ENCODE results near the gene SPINT2.
A peak's percentile ranks its signal among the peaks of the same experiment; 100 is the strongest.
"Not testable (repeated sequence)": the region's sequence is repeated elsewhere in the genome, so short reads cannot be mapped to it uniquely, and the experiment has no call there.

SPINT2 gene

DNA sequence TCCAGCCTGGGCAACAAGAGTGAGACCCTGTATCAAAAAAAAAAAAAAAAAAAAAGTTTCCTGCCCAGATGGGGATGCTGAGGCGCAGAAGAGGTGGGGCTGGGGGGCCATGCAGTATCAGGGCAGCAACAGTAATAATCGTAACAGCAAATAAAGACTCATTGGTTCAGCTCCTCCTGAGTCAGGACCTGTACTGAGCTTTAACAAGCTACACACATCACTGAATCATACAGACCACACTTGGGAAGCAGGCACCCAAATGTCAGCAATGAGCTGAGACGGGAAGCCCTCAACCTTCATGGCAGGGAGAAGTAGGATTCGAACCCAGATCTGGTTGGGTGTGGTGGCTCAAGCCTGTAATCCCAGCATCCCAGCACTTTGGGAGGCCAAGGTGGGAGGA lies 29.8 kb upstream of the SPINT2 start:
- DNase-seq, result no peak

- DNase-seq, result no peak
Observed at GRCh38 chr19:38239816-38240215, 24.6 kb upstream of the SPINT2 start.

GRCh38 chr19:38243279-38243673 lies 21.1 kb upstream of the SPINT2 start:
- DNase-seq, result no peak

- DNase-seq, result no peak
Observed at GRCh38 chr19:38245826-38246498, 18.4 kb upstream of the SPINT2 start.

GRCh38 chr19:38247126-38247525 lies 17.2 kb upstream of the SPINT2 start:
- DNase-seq, result no peak

DNA sequence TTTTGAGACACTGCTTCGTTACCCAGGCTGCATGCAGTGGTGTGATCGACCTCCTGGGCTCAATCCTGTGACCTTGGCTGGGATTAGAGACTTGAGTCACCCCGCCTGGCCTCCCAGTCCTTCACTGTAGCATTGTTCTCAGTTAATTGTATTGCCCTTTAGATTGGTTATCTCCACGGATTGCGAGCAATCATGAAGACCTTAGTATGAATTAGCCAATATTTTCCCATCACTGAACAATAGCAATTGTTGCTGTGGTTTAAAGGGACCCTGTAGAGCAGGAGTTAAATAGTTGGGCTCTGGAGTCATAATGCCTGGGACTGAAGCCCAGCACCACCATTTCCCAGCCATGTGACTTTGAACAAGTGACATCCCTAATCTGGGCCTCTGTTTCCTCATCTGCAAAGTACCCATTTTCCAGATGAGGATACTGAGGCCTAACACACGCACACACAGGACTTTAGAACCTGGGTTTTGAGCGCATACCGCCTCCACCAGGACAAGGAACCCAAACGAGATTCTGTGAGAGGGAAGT lies 16.6 kb upstream of the SPINT2 start:
- peak in 17 of 58 donors; percentile 9 to 76 (median 46) for DNase-seq

- no peak for DNase-seq
Observed at GRCh38 chr19:38248421-38248820, 16.0 kb upstream of the SPINT2 start.

DNA sequence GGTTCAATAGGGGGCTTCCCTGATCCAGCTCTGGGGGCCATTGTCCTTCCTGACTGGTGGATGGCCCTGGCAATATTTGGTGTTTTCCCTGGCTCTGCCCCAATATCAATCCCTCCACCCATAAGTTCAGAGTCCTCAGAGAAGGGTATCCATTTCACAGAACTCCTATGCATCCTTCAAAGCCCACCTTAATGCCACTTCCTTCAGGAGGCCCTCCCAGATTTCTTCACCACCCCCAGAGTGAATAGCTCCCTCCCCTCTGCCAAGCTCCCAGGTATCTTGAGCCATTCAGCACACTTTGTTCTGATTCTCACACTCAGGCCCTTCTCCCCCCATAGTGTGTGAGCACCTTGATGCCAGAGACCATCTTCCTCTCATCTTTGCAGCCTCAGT lies 13.9 kb upstream of the SPINT2 start:
- DNase-seq, result no peak

- DNase-seq, result peak in 49 of 58 donors; percentile 7 to 93 (median 66)
Observed at GRCh38 chr19:38250821-38251563, 13.4 kb upstream of the SPINT2 start.

- peak in 9 of 58 donors; percentile 21 to 68 (median 38) for DNase-seq
Observed at GRCh38 chr19:38251564-38252051, 12.8 kb upstream of the SPINT2 start.

DNA sequence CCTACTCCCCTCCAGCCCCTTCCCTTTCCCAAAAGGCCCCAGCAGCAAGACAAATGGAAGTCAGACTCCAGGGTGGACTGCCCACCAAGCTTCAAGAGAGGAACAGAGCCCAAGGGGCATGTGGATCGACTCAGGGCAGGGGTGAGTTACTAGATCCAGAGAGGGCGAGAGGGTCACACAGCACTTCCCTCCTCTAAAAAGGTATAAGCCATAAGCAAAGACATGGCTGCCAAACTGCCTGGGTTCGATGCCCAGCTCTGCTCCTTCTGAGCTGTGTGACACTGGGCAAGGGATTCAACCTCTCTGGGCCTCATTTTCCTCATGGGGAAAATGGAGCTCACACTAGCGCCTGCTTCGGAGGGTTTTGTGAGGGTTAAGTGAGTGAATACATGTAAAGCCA lies 12.0 kb upstream of the SPINT2 start:
- DNase-seq, result no peak

GRCh38 chr19:38252941-38253691 lies 11.3 kb upstream of the SPINT2 start:
- peak in 54 of 58 donors; percentile 24 to 97 (median 81) for DNase-seq

- peak in 3 of 58 donors; percentile 41 to 55 (median 48) for DNase-seq
Observed at GRCh38 chr19:38253788-38254187, 10.6 kb upstream of the SPINT2 start.

- peak in 17 of 58 donors; percentile 11 to 61 (median 32) for DNase-seq
Observed at GRCh38 chr19:38255383-38256014, 8.9 kb upstream of the SPINT2 start.

DNA sequence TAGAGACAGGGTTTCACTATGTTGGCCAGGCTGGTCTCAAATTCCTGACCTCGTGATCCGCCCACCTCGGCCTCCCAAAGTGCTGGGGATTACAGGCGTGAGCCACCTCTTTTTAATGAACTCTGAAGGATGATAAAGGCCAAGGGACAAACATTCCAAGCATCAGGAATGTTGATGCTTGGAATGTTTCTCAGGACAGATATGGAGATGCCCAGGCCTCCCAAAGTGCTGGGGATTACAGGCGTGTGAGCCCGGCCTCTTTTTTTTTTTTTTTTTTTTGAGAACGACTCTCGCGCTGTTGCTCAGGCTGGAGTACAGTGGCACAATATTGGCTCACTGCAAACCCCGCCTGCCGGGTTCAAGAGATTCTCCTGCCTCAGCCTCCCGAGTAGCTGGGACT lies 2.4 kb upstream of the SPINT2 start:
- not testable (repeated sequence) for DNase-seq

DNA sequence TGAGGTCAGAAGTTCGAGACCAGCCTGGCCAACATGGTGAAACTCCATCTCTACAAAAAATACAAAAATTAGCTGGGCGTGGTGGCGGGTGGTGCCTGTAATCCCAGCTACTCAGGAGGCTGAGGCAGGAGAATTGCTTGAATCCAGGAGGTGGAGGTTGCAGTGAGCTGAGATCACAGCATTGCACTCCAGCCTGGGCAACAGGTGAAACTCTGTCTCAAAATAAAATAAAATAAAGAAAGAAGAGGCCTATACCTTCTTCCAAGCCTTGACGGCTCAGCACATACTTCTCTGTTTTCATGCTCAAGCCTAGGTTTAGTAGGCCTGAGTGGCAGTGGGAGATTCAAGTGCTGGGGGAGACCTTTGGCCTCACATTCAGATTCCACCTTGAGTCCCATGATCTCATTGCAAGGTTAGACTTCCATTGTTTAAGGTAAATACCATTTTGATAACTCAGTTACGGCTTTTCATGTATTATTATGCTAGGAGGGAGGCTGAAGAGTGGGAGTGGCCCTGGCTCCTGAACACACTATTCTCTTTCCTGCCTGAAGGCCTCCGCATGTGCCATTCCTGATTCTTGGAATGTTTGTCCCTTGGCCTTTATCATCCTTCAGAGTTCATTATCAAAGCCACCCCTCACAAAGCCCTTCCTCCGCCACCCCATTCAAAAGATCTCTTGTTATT lies 1.6 kb upstream of the SPINT2 start:
- DNase-seq, result no peak

GRCh38 chr19:38263689-38264485 lies 486 bp upstream of the SPINT2 start:
- peak in 27 of 58 donors; percentile 16 to 77 (median 51) for DNase-seq

- peak in 1 of 58 donors; percentile 41 for DNase-seq
Observed at GRCh38 chr19:38265213-38265861, 964 bp downstream of the SPINT2 start.

- DNase-seq, result no peak
Observed at GRCh38 chr19:38265921-38266429, 1.6 kb downstream of the SPINT2 start.
